NCI-H82 treated with DMSO at 0.1 percent for 48 hours (cell line): ENCODE results near the gene NUDT19.
A peak's percentile ranks its signal among the peaks of the same experiment; 100 is the strongest.
"Not testable (repeated sequence)": the region's sequence is repeated elsewhere in the genome, so short reads cannot be mapped to it uniquely, and the experiment has no call there.

ENCODE experiments used
- DNase-seq: peaks from one replicate; lab custom pipeline; 2025; ENCODE audit not compliant: unreplicated experiment; lab: John Stamatoyannopoulos, UW

The NUDT19 gene

DNA sequence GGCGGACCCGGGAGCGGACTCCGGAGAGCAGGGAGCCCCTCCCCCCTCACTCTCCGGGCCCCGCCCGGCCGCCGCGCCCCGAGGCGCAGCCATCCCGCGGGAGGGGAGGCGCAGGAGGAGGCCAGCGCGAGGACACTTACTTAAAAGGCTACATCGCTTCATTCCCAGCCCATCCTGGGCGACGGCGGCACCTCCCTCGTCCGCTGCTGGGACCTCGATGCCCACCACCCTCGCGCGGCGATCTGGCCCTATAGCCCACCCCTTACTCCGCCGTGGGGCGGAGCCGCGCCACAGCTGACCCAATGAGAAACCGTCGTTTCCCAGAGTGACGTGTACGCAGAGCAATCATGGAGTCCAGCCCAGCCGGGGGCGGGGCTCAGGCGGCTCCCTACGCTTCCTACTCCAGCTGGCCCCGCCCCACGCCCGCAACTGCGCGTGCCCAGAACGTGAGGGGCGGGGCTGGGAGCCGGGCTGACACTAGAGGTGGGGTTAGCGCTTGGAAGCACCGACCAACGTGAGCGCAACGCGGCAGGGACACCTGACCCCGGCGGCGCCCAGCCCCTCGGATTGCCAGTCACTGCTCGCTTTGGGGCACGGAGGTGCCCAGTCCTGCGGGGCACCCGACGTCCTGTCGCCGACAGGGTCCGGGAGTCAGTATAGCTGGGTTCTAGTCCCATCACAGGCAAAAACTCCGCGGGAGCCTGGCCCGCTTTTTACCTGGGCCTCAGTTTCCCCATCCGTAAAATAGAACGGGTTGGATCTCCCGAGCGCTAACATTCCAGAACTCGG is 16.5 kb upstream of the NUDT19 start, which contains the start of gene ANKRD27:
ANKRD27 (minus strand) TSS at position 250 of the 789 bp plus-strand sequence. CDS start 16,165 bp downstream, outside the sequence.
- peak; percentile 97 for DNase-seq

- peak; percentile 41 for DNase-seq
These were observed 15.9 kb upstream of the NUDT19 start, which contains the start of gene RGS9BP for GRCh38 chr19:32675720-32676185. RGS9BP (plus strand) TSS chr19:32675848; CDS start chr19:32676264, 416 bp downstream.

DNA sequence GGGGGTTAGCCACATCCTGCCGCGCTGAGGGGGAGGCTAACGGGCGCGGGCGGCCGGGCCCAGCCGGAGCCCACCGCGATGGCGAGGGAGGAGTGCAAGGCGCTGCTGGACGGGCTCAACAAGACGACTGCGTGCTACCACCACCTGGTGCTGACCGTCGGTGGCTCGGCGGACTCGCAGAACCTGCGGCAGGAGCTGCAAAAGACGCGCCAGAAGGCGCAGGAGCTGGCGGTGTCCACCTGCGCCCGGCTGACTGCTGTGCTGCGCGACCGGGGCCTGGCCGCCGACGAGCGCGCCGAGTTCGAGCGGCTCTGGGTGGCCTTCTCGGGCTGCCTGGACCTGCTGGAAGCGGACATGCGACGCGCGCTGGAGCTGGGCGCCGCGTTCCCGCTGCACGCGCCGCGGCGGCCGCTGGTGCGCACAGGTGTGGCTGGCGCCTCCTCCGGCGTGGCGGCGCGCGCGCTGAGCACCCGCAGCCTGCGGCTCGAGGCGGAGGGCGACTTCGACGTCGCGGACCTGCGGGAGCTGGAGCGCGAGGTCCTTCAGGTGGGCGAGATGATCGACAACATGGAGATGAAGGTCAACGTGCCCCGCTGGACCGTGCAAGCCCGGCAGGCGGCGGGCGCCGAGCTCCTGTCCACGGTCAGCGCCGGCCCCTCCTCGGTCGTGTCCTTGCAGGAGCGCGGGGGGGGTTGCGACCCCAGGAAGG is 15.3 kb upstream of the NUDT19 start:
- no peak for DNase-seq

DNA sequence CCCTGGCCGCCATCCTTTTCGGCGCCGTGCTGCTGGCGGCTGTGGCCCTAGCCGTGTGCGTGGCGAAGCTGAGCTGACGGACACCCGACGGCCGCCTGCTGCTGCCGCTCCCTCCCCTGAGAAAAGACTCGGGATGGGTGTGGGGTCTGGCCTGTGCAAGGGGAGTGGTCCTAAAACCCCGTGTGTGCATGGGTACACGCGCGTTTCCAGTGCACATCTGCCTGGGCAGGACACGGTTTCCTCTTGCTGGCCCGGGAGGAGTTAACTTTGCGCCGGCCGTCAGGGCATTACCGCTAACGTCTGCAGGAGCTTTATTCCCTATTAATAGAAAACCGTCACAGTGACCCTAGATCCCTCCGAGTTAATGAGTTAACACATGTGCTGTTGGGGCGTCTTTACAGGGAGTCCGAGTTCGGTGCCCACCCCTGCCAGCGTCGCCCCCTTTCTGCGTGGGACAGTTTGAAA is 14.7 kb upstream of the NUDT19 start:
- no peak for DNase-seq

- peak; percentile 100 for DNase-seq
These were observed 14.0 kb upstream of the NUDT19 start for GRCh38 chr19:32677657-32678056.

DNA sequence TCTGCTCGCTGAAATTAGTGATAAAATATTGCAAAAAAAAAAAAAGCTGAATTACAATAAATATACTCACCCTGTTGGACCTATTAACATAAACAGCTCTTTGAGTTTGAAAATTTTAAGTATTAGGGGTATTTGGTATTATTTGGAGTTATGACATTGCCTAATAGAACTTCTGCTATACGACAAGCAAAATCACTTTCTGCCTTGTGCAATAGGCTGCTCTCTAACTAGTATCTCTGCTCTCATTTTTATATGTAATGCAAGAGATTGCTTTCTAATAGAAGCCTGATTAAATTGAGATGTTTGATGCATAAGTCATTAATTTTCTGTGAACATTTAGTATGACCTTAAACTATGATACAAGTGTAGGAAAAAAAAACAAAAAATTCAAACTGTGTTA is 10.6 kb upstream of the NUDT19 start:
- DNase-seq, result no peak

GRCh38 chr19:32682317-32682716 is 9.3 kb upstream of the NUDT19 start:
- no peak for DNase-seq

DNA sequence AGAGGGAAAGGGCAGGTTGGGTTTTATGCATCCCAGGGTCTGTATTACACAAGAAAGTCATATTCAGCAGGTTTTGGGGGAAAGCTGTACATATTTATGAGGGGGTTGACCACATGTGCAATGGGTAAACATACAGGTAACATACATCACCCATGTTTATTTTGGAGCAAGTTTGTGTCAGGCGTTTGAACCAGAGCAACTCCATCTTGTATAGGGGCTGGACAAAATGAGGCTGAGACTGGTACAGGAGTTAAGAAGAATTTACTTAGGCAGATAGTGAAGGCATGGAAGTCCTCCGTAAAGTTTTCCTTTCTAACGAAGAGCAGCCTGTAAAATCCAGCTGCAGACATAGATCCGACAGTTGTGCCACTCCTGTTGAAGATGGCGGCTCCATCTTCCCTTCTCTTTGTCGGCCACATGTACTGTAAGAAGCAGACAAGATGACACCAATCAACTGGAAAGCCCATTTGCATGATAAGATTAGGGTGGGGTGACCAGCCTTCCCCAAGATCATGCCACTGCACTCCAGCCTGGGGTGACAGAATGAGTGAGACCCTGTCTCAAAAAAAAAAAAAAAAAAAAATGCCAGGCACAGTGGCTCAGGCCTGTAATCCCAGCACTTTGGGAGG is 4.7 kb upstream of the NUDT19 start:
- DNase-seq, result no peak

DNA sequence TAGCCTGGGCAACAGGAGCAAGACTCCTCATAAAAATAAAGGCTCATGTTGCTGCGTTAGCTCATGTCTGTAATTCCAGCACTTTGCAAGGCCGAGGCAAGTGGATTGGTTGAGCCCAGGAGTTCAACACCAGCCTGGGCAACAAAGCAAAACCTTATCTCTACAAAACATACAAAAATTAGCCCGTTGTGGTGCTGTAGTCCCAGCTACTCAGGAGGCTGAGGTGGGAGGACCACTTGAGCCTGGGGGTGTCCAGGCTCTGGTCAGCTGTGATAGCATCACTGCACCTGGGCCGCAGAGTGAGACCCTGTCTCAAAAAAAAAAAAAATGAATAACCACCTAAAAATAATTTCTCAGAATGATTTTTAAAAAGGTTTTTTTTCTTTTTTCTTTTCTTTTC is 3.9 kb upstream of the NUDT19 start:
- DNase-seq, result no peak

DNA sequence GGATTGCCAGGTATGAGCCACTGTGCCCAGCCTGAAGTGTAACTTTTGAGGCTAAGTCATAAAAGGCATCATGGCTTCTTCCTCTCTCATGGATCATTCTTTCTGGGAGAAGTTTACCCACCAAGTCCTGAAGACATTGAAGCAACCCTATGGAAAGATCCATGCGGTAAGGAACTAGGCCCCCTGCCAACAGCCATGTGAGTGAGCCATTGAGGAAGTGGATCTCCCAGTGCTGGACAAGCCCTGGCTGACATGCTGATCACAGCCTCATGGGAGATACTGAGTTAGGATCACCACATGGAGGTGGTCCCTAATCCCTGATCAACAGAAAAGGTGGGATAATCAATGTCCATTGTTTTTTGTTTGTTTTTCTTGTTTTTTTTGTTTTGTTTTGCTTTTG is 3.3 kb upstream of the NUDT19 start:
- DNase-seq, result no peak

DNA sequence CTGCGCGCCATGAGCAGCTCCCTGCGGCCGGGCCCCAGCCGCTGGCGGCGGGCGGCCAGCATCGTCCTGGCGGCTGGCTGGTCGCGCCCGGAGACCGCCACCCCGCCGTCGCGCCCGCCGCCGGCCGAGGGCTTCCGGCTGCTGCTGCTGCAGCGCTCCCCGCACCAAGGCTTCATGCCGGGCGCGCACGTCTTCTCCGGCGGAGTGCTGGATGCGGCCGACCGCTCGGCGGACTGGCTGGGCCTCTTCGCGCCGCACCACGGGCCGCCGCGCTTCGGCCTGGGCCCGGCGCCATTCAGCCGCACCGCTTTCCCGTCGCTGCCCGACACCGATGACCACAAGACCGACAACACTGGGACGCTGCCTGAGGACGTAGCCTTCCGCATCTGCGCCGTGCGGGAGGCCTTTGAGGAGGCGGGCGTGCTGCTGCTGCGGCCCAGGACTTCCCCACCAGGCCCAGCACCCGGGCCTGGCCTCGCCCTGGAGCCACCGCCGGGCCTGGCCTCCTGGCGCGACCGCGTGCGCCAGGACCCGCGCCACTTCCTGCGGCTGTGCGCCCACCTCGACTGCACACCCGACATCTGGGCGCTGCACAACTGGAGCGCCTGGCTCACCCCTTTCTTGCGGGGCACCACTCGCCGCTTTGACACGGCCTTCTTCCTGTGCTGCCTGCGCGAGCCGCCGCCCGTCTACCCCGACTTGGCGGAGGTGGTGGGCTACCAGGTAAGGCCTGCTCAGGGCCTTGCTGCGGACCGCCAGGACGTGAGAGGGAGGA is 518 bp downstream of the NUDT19 start:
- no peak for DNase-seq

GRCh38 chr19:32692727-32693061 is 1.1 kb downstream of the NUDT19 start:
- no peak for DNase-seq

- DNase-seq, result not testable (repeated sequence)
These were observed 1.8 kb downstream of the NUDT19 start for GRCh38 chr19:32693151-32694108.

- not testable (repeated sequence) for DNase-seq
These were observed 2.7 kb downstream of the NUDT19 start for GRCh38 chr19:32694316-32694715.

DNA sequence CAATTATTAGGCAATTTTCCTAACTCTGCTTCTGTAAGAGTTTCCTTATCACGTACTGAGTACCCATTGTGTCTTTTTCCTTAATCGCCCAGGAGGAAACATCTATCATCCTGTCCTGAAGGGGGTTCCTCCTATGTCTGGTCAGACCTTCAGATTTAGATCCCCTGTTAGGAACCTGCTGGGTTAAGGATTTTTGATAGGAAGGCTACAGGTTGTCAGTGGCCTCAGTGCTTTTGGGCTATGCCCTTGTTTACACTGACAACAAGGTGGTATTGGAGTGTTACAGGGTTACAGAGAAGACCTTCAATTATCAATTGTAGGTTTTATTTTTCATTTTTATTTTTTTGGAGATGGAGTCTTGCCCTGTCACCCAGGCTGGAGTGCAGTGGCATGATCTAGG is 3.2 kb downstream of the NUDT19 start:
- DNase-seq, result not testable (repeated sequence)

GRCh38 chr19:32695506-32695905 is 3.9 kb downstream of the NUDT19 start:
- DNase-seq, result not testable (repeated sequence)

GRCh38 chr19:32696771-32697170 is 5.2 kb downstream of the NUDT19 start:
- not testable (repeated sequence) for DNase-seq

DNA sequence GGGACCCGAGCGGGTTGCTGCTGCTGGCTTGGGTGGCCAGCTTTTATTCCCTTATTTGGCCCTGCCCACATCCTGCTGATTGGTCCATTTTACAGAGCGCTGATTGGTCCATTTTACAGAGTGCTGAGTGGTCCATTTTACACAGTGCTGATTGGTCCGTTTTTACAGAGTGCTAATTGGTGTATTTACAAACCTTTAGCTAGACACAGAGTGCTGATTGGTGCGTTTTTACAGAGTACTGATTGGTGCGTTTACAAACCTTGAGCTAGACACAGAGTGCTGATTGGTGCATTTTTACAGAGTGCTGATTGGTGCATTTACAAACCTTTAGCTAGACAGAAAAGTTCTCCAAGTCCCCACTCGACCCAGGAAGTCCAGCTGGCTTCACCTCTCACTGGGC is 8.5 kb downstream of the NUDT19 start:
- DNase-seq, result not testable (repeated sequence)

- DNase-seq, result no peak
These were observed 10.4 kb downstream of the NUDT19 start for GRCh38 chr19:32702010-32702409.

- DNase-seq, result not testable (repeated sequence)
These were observed 12.4 kb downstream of the NUDT19 start for GRCh38 chr19:32704006-32704405.
